SK-N-MC (cell line): ENCODE measurements around the gene FAM83E.

Experiments
- DNase-seq: peaks from one replicate; pipeline ENCODE4 v3.0.0-alpha.2; 2011; ENCODE audit warnings: low read depth, low spot score
- H3K27ac ChIP-seq: fragments of 200-600 bp; sonication (generic); 2 replicates; pipeline ENCODE4 v1.5.1; 2016; ENCODE audit warnings: mixed run types
- H3K36me3 ChIP-seq: fragments of 200-600 bp; sonication (generic); 2 replicates; pipeline ENCODE4 v1.6.1; 2017; ENCODE audit warnings: antibody characterized with exemption, low read length, mixed read lengths; ENCODE audit not compliant: insufficient read depth
- H3K4me3 ChIP-seq: fragments of 200-600 bp; sonication (generic); 2 replicates; pipeline ENCODE4 v1.5.1; 2016
- H3K9ac ChIP-seq: fragments of 200-600 bp; sonication (generic); 2 replicates; pipeline ENCODE4 v1.8.0; 2017; ENCODE audit warnings: mixed run types, mixed read lengths; ENCODE audit not compliant: insufficient read length
- H3K9me3 ChIP-seq: fragments of 200-600 bp; sonication (generic); 2 replicates; pipeline ENCODE4 v1.6.1; 2017; ENCODE audit warnings: low read depth, mild to moderate bottlenecking, antibody characterized with exemption, low read length, moderate library complexity, mixed read lengths
- EZH2 ChIP-seq: fragments of 200-600 bp; sonication (generic); IDR thresholded peaks from one replicate; pipeline ENCODE4 v1.6.1; 2017; ENCODE audit warnings: antibody characterized with exemption
- FOXP2 ChIP-seq: optimal IDR thresholded peaks from 2 replicates; pipeline ENCODE3; 2011; ENCODE audit warnings: mild to moderate bottlenecking, moderate library complexity; ENCODE audit not compliant: insufficient read depth; ENCODE audit errors: extremely low read length, control extremely low read depth
- POLR2AphosphoS5 ChIP-seq: IDR thresholded peaks from 2 replicates; pipeline ENCODE4 v1.6.1; 2012; ENCODE audit warnings: mild to moderate bottlenecking, low read depth, low read length, borderline replicate concordance

The FAM83E gene

GRCh38 chr19:48569814-48570213 is 45.1 kb downstream of the FAM83E start:
- Histone ChIP-seq H3K9ac (no peak overlapping the region), H3K4me3 (no peak overlapping the region), H3K27ac (no peak overlapping the region), H3K9me3 (no peaks in the 10 kb centered on the region), H3K36me3 (no peaks in the 10 kb centered on the region)
- TF ChIP-seq FOXP2: no peak
- no peak for TF ChIP-seq EZH2
- no peak for TF ChIP-seq POLR2AphosphoS5
- DNase-seq: no peak

- TF ChIP-seq EZH2 (no peak), POLR2AphosphoS5 (no peak), FOXP2 (no peak)
- no peak for DNase-seq
- H3K4me3 ChIP-seq: no peak overlapping the region
- no peaks in the 10 kb centered on the region for H3K36me3 ChIP-seq
- no peak overlapping the region for H3K27ac ChIP-seq
- H3K9me3 ChIP-seq: no peaks in the 10 kb centered on the region
- no peak overlapping the region for H3K9ac ChIP-seq
These were observed 46.5 kb downstream of the FAM83E start for GRCh38 chr19:48568345-48568886.

GRCh38 chr19:48565090-48565489 is 49.8 kb downstream of the FAM83E start:
- no peaks in the 10 kb centered on the region for H3K9me3 ChIP-seq
- no peak for DNase-seq
- H3K27ac ChIP-seq: no peak overlapping the region
- no peak overlapping the region for H3K9ac ChIP-seq
- TF ChIP-seq POLR2AphosphoS5: no peak
- TF ChIP-seq EZH2: no peak
- TF ChIP-seq FOXP2: no peak
- H3K36me3 ChIP-seq: no peaks in the 10 kb centered on the region
- no peak overlapping the region for H3K4me3 ChIP-seq
